ENCODE results near the gene KLHL1.
"Not testable (repeated sequence)": the region's sequence is repeated elsewhere in the genome, so short reads cannot be mapped to it uniquely, and the experiment has no call there.

KLHL1 gene, protein sequence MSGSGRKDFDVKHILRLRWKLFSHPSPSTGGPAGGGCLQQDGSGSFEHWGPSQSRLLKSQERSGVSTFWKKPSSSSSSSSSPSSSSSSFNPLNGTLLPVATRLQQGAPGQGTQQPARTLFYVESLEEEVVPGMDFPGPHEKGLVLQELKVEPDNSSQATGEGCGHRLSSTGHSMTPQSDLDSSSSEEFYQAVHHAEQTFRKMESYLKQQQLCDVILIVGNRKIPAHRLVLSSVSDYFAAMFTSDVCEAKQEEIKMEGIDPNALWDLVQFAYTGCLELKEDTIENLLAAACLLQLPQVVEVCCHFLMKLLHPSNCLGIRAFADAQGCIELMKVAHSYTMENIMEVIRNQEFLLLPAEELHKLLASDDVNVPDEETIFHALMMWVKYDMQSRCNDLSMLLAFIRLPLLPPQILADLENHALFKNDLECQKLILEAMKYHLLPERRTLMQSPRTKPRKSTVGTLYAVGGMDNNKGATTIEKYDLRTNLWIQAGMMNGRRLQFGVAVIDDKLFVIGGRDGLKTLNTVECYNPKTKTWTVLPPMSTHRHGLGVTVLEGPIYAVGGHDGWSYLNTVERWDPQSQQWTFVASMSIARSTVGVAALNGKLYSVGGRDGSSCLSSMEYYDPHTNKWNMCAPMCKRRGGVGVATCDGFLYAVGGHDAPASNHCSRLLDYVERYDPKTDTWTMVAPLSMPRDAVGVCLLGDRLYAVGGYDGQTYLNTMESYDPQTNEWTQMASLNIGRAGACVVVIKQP

DNA sequence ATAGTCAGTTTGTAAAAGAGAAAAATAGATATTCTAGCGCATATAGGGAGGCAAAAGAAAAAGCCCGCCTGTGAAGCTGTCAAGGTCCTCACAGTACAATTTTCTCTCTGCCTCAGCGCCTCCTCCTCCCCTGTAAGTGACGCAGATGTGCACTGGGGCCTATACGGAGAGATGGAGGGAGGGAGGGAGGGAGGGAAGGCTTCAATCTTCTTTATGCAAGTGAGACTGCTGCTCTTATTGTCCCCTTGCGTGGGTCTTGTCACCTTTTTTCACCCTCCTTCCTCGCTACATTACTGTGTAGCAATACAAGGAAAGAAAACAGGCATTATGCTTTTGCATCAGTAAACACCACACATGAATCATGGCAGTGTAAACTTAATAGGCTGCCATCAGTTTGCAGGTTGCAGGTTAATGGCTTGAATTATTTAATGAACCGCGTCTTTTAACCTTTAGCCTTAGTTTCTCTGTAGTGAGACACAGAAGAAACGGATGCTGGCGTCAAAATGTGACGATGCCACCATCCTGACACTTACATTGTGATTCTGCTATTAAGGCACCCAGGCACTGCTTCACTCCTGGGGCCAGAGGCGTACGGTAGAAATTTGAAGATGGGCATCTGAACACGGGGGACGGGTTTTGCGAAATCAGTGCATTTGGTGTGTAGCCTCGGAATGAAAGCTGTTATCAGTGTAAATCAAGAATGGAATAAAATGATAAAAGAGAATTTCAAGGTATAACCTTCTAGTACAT, at the start of gene KLHL1:
TSS of gene KLHL1 (minus strand) at position 97 of the 750 bp plus-strand sequence. CDS start 753 bp downstream, outside the sequence.
- no peak for DNase-seq

DNA sequence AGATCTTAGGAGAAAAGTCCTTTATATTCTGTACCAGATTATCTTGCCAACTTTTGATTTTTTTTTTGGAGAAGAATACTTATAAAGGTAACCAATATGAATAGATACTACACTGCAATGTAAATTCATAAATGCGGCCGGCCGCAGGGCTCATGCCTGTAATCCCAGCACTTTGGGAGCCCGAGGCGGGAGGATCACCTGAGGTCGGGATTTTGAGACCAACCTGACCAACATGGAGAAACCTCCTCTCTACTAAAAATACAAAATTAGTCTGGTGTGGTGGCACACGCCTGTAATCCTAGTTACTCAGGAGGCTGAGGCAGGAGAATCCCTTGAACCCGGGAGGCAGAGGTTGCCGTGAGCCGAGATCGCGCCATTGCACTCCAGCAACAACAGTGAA, 34.4 kb upstream of the KLHL1 start:
- not testable (repeated sequence) for DNase-seq

DNA sequence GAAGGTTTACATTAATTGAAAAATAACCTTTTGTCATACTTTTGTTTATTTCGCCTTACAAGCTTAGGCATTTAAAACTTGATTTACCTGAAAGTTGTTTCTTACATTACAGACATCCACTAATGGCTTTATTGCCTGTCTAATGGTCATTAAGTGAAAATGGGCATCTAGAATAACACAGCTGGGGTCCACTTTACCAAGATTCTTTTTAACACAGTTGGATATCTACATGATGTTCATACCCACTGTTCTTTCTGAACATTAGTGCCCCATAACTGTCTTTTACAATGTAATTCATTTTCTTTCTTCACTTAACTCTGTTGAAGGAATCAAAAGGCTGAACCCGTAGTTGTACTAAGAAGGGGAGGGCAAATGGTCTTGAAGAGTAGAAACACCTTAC, 19.8 kb upstream of the KLHL1 start:
- no peak for DNase-seq

DNA sequence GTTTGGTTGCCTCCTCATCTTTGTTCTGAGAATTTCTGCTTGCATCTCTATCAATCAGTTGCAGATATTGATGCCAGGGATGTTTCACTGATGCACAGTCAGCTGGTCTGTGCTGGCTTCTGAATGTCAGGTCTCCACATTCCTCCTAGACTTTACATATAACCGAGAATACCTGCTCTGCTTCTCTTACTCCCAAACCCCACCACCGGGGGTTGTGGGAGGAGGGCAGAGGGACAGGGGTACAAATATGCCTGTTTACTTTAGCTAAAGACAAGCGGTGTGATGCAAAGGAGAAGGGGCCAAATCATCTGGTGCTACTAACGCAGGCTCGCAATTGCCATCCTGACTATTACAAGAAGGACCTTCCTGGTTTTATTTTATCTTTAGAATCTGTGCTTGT, 17.4 kb upstream of the KLHL1 start:
- no peak for DNase-seq

DNA sequence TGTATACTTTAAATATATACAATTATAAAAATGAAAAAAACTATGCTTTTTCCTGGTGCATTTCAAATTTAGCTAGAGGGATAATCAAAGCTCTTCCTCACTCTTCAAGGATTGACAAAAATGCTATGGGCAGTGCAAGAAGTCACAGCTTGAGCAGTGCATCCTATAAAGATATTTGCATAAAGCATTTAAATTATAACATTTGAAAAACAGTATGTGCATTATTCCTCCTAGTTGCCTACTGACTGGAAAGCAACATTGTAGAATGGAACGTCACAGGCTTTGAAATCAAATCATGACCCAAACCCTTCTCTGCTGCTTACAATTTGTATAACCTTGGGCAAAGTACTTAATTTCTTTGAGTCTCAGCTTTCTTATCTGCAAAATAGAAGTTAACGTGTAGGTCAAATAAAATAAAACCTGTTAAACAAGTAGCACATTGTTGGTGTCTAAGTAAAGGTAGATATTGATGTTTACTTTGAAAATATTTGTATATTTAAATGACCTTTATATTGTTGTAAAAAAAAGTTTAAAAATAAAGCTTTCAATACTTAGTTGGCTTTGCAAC, 9.2 kb upstream of the KLHL1 start:
- no peak for DNase-seq

DNA sequence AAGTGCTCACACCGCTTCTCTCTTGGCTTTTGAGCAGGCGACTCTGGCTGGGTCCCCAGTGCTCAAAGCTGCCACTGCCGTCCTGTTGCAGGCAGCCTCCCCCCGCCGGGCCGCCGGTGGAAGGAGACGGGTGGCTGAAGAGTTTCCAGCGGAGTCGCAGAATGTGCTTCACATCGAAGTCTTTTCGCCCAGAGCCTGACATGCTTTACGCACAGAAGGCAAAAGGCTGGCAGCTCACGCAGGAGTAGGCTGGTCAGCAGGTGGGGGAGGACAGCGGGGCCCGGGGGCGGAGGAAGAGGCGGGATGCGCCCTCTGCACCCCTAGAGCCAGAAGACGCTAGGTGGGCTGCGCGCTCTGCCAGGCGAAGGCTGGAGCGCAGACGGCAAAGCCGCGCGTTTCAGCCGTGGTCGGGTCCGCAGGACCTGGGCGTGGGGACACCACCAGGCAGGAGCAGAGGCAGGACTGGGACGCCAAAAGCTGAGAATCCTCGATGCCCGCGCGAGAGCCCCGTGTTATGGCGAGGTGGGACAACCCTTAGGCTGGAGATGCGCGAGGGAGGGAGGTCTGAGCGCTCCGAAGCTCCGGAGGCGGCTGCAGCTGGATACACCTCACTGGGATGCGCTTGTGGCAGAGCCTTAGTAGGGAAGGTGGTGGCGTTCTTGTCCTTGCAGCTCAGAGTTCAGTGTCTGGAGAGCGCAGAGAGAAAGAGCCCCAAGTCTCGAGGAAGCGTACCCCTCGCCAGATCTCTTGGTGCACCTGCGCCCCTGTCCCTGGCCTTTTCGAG, 562 bp downstream of the KLHL1 start, which contains the start of gene ATXN8OS:
TSS of gene ATXN8OS (plus strand) at position 329 of the 784 bp plus-strand sequence.
- no peak for DNase-seq

DNA sequence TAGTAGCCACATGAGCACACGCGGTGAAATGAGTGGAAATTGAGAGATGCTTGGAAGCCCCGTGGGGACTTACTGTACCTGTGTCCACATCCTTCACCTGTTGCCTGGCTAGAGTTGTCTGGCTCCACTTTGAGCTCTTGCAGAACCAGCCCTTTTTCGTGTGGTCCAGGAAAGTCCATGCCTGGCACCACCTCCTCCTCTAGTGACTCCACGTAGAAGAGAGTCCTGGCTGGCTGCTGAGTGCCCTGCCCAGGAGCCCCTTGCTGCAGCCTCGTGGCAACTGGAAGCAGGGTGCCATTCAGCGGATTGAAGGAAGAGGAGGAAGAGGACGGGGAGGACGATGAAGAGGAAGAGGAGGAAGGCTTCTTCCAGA, 1.1 kb downstream of the KLHL1 start:
- DNase-seq = no peak

DNA sequence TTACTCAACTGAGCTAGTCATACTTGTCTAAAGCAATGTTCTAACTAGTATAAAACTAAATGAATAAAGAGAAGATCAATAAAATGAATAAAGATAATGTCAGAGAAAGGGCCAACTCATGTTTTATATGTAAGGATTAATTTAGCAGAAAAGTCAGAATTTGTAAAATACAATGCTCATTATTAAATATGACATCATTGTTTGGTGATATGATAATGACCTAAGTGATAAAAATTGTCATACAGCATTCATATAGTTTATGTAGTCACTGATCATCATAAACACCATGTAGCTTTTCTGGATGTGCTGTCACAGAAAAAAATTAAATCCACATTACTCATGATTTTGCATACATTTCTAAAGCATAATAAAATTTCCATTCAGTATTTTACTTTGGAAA, 3.8 kb downstream of the KLHL1 start:
- DNase-seq = no peak

DNA sequence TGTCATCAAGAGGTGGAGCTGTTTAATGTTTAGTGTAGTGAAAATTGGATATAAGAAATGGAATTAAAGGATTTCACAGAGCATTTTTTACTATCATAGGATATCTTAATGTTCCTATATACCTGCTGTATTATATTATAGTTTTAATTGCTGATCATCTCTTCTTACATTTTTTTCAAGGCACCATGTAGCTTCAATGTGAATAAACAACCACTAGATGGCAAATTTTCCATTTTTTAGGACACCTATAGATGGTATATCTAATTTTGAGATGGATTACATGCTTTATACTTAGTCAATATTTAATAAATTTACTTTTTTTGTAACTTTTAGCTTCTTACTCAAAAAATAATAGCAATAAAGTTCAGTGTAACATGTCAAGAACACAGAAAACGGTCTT, 9.6 kb downstream of the KLHL1 start:
- peak; percentile 14 for DNase-seq

DNA sequence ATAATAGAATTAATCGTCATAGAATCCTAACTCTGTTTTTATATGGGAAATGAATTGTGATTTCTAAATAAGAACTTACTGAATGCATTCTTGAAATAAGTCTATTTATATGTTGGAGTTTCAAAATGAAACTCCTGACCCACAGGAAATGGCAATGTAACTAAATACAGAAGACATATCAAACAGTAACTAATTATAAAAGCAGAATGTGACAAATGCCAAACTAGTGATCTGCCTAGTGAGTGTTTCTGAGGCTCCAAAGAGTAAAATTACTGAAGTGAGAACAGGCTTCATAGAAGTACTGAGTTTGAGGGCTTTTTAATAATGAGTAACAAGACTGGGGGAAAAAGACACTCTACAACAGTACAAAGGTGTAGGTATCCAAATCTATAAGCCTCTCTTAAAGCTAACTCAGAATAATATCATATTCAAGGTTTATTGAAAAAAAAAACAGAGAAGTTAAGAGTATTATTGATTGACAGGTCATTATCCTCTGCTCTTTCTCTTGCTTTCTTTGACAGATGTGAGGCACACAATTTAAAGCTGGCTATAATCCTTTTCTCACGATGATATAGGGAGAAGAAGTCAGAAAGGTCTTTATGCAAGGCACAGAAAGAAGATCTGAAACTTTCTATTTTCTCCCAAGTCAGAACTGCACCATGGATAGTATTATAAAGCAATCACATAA, 18.1 kb downstream of the KLHL1 start:
- DNase-seq = no peak

DNA sequence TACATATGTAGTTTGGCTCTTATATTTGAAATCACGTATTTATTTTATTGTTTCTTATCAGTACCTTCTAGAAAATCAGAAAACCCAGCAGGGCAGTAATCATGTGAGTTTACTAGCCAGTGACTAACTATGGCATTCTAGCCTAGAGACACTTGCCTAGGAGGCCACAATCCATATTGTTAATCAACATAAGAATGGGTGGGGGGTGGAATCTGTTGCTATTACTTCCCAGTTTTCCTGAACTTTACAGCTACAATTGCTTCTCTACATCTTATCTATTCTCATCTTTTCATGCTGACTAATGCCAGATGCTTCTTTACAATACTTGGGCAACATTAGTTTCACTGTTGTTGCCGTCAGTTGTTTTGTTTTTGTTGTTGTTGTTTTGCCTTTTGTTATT, 19.3 kb downstream of the KLHL1 start:
- DNase-seq = no peak

DNA sequence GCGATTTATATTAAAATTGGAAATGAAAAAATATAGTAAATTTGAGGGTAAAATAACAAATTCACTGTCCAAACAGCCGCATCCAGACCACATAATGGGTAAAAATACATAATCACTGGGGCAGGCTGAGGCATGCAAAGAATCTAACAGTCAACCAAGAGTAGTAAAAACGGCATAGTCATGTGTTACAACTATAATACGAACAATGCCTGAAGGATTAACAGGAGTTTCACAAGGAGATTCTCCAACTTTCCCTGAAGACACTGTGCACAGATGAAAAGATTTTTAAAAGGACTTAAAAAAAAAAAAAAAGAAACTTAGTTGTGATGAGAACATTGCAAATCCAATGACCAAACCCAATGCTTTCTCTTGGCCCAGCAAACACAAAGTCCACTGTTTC, 21.0 kb downstream of the KLHL1 start:
- no peak for DNase-seq

DNA sequence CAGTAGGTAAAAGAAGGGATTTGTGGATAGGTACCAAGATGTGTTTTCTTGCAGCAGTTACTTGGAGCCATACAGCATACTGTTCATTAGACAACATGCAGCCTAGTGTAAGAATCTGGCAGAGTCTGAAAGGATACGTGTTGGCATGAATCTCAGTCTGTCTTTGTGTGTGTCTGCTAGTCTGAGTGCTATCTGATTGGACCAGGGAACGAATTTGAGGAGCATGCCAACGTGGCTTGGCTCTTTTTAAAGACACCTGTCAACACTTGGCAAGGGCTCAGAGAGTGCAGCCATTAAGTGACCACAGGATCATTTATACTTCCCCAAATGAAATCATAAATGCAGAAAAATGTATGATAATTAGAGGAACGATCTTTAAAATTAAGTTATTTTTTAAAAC, 28.2 kb downstream of the KLHL1 start:
- DNase-seq = no peak

DNA sequence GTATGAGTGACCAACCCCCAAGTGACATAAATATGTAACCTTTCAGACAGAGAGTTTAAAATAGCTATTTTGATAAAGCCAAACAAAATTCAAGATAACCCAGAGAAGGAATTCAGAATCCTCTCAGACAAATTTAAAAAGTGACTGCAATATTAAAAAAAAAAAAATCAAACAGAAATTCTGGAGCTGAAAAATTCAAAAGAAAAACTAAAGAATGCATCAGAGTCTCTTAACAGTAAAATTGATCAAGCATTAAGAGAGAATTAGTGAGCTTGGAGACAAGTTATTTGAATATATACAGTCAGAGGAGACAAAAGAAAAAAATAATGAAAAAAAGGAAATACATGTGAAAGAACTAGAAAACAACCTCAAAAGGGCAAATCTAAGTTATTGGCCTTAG, 53.7 kb downstream of the KLHL1 start:
- DNase-seq = no peak

DNA sequence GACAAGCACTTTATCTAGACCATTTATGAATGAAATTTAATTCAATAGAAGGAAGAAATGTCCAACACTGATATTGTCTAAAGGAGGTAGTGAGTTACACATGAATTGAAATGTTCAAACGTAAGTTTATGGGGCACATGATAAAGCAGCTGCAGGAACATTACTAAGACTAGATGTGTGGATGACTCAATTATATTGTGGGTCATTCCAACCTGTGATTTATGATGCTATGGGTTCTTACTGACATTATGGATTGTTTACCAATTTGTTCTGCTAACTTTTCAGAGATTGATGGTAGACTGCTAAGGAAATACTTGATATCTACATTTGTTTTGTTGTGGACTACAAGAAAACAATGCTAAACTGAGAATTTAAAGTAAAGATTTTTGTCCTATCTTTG, 56.7 kb downstream of the KLHL1 start:
- DNase-seq = no peak

DNA sequence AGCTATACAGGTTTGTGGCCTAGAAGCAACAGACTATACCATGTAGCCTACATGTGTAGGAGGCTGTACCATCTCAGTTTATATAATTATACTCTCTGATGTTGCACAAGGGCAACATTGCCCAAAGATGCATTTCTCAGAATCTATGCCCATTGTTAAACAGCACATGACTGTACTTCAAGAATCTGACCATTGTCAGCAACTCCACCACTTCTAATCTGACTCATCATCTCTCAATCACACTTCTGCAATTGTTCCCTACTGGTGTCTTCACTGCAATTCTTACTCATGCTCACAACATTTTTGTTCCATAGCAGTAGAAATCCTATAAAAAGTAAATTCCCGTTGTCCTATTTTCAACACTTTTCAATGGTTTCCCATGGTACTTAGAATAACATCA, 64.6 kb downstream of the KLHL1 start:
- no peak for DNase-seq

DNA sequence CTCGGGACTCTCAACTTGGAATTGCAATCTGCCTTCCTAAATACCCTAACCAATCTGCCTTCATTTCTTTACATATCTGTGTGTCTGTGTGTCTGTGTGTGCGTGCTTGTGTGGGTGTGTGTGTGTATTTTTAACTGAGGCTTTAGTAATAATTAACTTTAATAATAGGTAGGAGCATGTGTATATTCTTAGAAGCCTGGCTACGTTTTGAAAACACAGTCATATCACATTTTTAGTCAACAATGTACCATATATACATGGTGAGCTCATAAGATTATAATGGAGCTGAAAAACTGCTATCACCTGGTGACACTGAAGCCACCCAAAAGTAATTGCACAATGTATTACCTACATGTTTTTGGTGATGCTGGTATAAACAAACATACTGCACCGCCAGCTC, 66.1 kb downstream of the KLHL1 start:
- DNase-seq = no peak

DNA sequence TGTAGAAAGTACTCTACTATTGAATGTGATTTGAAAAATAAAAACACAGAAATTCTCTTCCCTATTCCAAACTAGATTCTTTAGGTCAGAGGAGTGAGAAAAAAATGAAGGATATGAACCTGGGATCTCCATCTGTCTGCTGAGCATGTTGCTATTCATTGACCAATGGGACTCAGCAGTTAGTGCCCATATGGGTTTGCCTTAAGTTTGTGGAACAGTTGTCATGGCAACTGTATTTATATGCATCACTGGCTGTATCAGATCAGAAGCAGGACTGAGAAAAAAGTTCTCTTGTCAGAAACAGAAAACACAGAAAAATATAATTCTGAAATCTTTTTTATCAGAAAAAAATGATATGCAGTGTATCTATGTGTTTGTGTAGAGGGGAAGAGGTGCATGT, 74.0 kb downstream of the KLHL1 start:
- no peak for DNase-seq

DNA sequence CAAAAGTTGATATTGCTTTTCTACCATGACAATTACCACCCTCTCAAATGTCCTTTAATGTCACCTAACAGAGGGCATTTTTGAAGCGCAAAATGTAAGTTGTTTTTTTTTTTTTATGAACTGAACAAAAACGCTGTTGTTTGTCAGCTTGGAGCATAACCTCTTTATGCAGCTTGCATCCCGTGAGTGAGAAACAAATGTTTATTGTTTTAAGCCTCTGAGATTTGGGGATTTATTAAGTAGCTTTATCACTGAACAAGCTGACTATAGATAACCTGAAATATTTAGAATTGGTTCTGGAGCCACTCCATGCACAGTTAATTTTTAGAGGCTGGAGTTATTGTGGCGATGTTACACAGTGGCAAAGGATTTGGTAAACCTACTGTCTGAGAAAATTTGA, 80.7 kb downstream of the KLHL1 start:
- DNase-seq = no peak

DNA sequence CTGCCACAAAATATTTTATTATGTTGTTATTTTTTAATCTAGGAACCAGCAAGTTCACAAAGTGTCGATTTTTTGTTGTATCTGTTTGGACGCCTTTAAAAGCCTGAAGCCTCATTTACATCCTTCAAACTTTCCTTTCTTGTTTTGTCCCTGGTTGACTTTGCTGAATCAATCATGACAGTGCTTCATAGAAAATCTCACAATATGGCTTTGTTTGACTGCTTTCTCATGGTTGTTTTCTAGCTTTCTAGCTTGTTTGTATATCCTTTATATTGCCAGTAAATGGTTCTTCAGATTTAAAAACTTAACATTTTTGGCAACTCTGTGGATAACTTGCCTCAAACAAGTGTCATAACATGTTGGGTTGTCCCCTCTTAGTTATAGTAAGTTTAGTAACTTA, 84.7 kb downstream of the KLHL1 start:
- DNase-seq = no peak

DNA sequence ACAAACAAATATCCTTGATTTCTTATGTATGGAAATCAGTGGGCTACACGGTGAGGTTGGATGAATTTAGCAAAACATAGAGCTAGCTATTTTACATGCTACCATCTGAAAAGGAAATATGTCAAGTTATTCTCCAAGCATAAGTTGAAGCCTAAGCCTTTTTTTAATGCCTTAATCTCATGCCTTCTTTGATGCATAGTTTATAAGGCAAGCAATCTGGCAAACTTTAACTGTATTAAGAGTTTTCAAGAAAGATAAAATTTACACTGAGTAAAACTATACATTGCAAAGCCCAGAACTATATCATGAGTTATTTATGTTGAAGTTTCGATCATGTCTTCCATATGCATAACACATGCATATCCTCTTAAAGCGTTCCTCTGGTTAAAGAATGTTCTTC, 85.6 kb downstream of the KLHL1 start:
- DNase-seq = no peak

DNA sequence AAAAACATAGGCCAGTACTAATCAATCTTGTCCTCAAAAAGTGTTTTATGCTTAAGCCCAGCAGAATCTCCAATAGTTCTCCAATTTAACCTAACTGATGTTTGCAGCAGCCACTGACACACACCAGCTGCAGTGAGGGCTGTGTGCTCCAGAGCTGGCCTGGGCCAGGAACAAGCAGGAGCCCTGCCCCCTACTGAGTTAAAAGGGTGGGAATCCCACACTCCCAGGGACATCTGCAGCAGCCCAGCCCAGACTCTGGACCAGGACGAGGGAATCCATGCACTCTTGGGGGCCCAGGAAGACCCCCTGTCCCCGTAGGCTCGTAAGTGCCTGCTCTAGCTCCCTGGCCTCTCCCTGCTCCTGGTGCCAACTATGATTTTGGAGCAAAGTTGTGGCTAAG, 92.1 kb downstream of the KLHL1 start:
- DNase-seq = no peak

Data from NCI-H510A treated with DMSO at 0.1 percent for 48 hours (cell line).